Measurements from ENCODE around the gene KIAA0930. TPM values are rescaled to one million over a fixed set of nuclear protein-coding genes. Genes with fewer than 3 reads are reported as not detected.
A peak's percentile ranks its signal among the peaks of the same experiment; 100 is the strongest.

Gene KIAA0930
- polyA plus RNA-seq, 1 donor from 2014 or later = 129 TPM

DNA sequence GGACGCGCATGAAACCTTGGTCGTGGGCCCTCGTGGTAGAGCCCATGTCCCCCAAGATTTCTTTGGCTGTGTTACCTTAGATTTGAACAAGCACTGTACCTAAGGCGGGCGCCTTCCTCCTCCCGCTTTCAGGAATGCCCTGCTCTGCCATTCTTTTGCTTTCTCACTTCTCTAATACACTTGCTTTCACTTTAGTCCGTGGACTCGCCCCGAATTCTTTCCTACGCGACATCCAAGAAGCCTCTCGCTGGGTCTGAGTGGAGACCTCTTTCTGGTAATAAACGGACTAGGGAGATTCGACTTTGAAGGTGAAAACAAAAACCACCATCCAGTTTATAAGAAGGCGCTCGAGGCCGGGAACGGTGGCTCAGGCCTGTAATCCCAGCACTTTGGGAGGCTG, 78.2 kb downstream of the KIAA0930 start:
- Histone ChIP-seq H3K9ac (ENCODE audit: low read length) (no peak overlapping the region), H3K36me3 (ENCODE audit: insufficient read depth, low read length) (no peaks in the 10 kb centered on the region), H3K27me3 (ENCODE audit: insufficient read depth, low read depth, low read length) (no peaks in the 10 kb centered on the region), H3K4me2 (ENCODE audit: low read length) (peak overlapping the region; percentile 76), H3F3A (ENCODE audit: insufficient read depth, low read length, poor library complexity, severe bottlenecking) (no peaks in the 10 kb centered on the region), H3K9me2 (ENCODE audit: insufficient read depth, low read length) (no peaks in the 10 kb centered on the region), H3K4me3 (ENCODE audit: low read length) (peak overlapping the region; percentile 99), H3K9me3 (ENCODE audit: low read length) (no peaks in the 10 kb centered on the region), H3K79me2 (replicated peaks; ENCODE audit: insufficient read depth, low read length) (peaks cover 30% of the 10 kb centered on the region), H4K20me1 (ENCODE audit: insufficient read depth) (no peaks in the 10 kb centered on the region), H3K27ac (ENCODE audit: low read length) (no peak overlapping the region), H2AFZ (ENCODE audit: low read depth, low read length) (no peak overlapping the region)
- TF ChIP-seq, protein P1, sequence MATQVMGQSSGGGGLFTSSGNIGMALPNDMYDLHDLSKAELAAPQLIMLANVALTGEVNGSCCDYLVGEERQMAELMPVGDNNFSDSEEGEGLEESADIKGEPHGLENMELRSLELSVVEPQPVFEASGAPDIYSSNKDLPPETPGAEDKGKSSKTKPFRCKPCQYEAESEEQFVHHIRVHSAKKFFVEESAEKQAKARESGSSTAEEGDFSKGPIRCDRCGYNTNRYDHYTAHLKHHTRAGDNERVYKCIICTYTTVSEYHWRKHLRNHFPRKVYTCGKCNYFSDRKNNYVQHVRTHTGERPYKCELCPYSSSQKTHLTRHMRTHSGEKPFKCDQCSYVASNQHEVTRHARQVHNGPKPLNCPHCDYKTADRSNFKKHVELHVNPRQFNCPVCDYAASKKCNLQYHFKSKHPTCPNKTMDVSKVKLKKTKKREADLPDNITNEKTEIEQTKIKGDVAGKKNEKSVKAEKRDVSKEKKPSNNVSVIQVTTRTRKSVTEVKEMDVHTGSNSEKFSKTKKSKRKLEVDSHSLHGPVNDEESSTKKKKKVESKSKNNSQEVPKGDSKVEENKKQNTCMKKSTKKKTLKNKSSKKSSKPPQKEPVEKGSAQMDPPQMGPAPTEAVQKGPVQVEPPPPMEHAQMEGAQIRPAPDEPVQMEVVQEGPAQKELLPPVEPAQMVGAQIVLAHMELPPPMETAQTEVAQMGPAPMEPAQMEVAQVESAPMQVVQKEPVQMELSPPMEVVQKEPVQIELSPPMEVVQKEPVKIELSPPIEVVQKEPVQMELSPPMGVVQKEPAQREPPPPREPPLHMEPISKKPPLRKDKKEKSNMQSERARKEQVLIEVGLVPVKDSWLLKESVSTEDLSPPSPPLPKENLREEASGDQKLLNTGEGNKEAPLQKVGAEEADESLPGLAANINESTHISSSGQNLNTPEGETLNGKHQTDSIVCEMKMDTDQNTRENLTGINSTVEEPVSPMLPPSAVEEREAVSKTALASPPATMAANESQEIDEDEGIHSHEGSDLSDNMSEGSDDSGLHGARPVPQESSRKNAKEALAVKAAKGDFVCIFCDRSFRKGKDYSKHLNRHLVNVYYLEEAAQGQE (IDR thresholded peaks at IDR 0.05; ENCODE audit: borderline replicate concordance) = no peak

DNA sequence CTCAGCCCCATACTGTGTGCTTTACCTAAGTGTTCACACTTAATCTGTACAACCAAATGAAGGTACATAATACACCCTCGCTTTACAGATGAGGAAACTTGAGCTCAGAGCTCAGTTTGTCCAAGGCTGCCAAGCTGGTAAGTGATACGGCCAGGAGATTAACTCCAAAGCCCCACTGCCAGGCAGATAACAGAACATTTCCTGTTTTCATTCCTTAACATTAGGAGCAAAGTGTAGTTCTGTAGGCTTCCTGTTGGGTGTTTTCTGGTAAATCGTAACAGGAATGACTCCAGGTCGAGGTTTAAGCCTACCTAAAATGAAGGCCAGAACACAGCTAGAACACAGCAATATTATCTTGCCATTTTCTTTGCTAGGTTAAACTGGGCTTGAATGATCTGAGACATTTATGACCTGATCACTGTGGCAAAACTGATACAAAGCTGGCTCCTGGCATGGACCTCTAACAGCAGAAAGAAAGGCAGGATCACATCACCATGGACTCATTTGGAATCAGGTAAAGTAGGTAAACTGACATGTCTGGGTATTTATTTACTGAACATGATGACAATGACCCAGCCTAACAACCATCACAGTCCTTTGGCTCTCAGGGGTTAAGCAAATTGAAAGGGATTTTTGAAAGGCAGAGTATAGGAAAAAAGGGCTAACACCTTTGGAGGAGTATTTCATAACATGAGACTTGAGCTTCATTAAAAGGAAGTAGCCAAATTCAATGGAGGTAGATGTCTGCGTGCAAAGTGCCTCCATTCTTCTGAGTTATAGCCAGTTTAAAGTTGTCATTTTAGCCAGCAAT, 80.8 kb downstream of the KIAA0930 start:
- no peaks in the 10 kb centered on the region for H3K27me3 ChIP-seq (ENCODE audit: insufficient read depth, low read depth, low read length)
- H3K4me2 ChIP-seq (ENCODE audit: low read length) = no peak overlapping the region
- H4K20me1 ChIP-seq (ENCODE audit: insufficient read depth) = no peaks in the 10 kb centered on the region
- H3K27ac ChIP-seq (ENCODE audit: low read length) = no peak overlapping the region
- H3F3A ChIP-seq (ENCODE audit: insufficient read depth, low read length, poor library complexity, severe bottlenecking) = no peaks in the 10 kb centered on the region
- no peaks in the 10 kb centered on the region for H3K9me2 ChIP-seq (ENCODE audit: insufficient read depth, low read length)
- TF ChIP-seq EP300 (conservative IDR thresholded peaks at IDR 0.05; ENCODE audit: poor library complexity, severe bottlenecking) (no peak), MXI1 (conservative IDR thresholded peaks at IDR 0.05; ENCODE audit: poor library complexity, severe bottlenecking) (no peak), EZH2 (IDR thresholded peaks at IDR 0.05; ENCODE audit: borderline replicate concordance, insufficient read depth, low read length, poor library complexity, severe bottlenecking) (no peak), RAD21 (conservative IDR thresholded peaks at IDR 0.05) (no peak), POLR2AphosphoS5 (IDR thresholded peaks at IDR 0.05) (no peak), SMC3 (conservative IDR thresholded peaks at IDR 0.05; ENCODE audit: poor library complexity) (no peak), TAF1 (IDR thresholded peaks at IDR 0.05; ENCODE audit: low read depth) (no peak)
- TF ChIP-seq, protein P1 (IDR thresholded peaks at IDR 0.05; ENCODE audit: borderline replicate concordance) = no peak
- TF ChIP-seq, protein P2, sequence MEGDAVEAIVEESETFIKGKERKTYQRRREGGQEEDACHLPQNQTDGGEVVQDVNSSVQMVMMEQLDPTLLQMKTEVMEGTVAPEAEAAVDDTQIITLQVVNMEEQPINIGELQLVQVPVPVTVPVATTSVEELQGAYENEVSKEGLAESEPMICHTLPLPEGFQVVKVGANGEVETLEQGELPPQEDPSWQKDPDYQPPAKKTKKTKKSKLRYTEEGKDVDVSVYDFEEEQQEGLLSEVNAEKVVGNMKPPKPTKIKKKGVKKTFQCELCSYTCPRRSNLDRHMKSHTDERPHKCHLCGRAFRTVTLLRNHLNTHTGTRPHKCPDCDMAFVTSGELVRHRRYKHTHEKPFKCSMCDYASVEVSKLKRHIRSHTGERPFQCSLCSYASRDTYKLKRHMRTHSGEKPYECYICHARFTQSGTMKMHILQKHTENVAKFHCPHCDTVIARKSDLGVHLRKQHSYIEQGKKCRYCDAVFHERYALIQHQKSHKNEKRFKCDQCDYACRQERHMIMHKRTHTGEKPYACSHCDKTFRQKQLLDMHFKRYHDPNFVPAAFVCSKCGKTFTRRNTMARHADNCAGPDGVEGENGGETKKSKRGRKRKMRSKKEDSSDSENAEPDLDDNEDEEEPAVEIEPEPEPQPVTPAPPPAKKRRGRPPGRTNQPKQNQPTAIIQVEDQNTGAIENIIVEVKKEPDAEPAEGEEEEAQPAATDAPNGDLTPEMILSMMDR (IDR thresholded peaks at IDR 0.05; ENCODE audit: poor library complexity, severe bottlenecking) = no peak
- H3K9ac ChIP-seq (ENCODE audit: low read length) = no peak overlapping the region
- no peak overlapping the region for H3K4me3 ChIP-seq (ENCODE audit: low read length)
- no peak overlapping the region for H2AFZ ChIP-seq (ENCODE audit: low read depth, low read length)
- no peaks in the 10 kb centered on the region for H3K36me3 ChIP-seq (ENCODE audit: insufficient read depth, low read length)
- no peaks in the 10 kb centered on the region for H3K9me3 ChIP-seq (ENCODE audit: low read length)
- peaks cover 6% of the 10 kb centered on the region for H3K79me2 ChIP-seq (replicated peaks; ENCODE audit: insufficient read depth, low read length)

Measured in neural cell (in vitro differentiated cells).